Osteoblast (primary cell): Measurements from ENCODE around the gene ZNF563. TPM values are rescaled to one million over a fixed set of nuclear protein-coding genes. Genes with fewer than 3 reads are reported as not detected.

ENCODE experiments used
- DNase-seq: peaks from one replicate; pipeline ENCODE4 v3.0.0; 2011; ENCODE audit warnings: low spot score, mixed read lengths; ENCODE audit not compliant: insufficient read length; ENCODE audit errors: missing footprints
- H2AFZ ChIP-seq: 2 replicates; pipeline ENCODE4 v1.6.0; 2011; ENCODE audit warnings: mild to moderate bottlenecking, low read length
- H3K27ac ChIP-seq: 2 replicates; pipeline ENCODE4 v1.5.1; 2011; ENCODE audit warnings: mild to moderate bottlenecking, low read depth, low read length, moderate library complexity
- H3K27me3 ChIP-seq: 2 replicates; pipeline ENCODE4 v1.6.0; 2012; ENCODE audit warnings: mild to moderate bottlenecking, control low read depth, inconsistent platforms, low read length, moderate library complexity; ENCODE audit not compliant: insufficient read depth
- H3K36me3 ChIP-seq: 2 replicates; pipeline ENCODE4 v1.5.1; 2011; ENCODE audit warnings: mild to moderate bottlenecking, low read length, control low read depth, moderate library complexity; ENCODE audit not compliant: insufficient read depth
- H3K4me1 ChIP-seq: 2 replicates; pipeline ENCODE4 v1.5.1; 2011; ENCODE audit warnings: mild to moderate bottlenecking, low read length, control low read depth, moderate library complexity; ENCODE audit not compliant: insufficient read depth
- H3K4me2 ChIP-seq: 2 replicates; pipeline ENCODE4 v1.6.0; 2011; ENCODE audit warnings: mild to moderate bottlenecking, low read length; ENCODE audit not compliant: insufficient read depth
- H3K4me3 ChIP-seq: fragments of 200-600 bp; sonication (generic); 3 replicates; pipeline ENCODE4 v1.5.1; 2012; ENCODE audit warnings: mild to moderate bottlenecking, low read length, inconsistent platforms; ENCODE audit not compliant: insufficient read depth
- H3K79me2 ChIP-seq: 2 replicates; pipeline ENCODE4 v1.6.0; 2012; ENCODE audit warnings: mild to moderate bottlenecking, low read length, control low read depth, inconsistent platforms; ENCODE audit not compliant: insufficient read depth
- H3K9me3 ChIP-seq: 2 replicates; pipeline ENCODE4 v1.5.1; 2011; ENCODE audit warnings: low read depth, low read length, control low read depth
- H4K20me1 ChIP-seq: 2 replicates; pipeline ENCODE4 v1.6.0; 2012; ENCODE audit warnings: mild to moderate bottlenecking, low read length, control low read depth; ENCODE audit not compliant: insufficient read depth
- CTCF ChIP-seq: IDR thresholded peaks from 2 replicates; pipeline ENCODE4 v1.5.1; 2011; ENCODE audit warnings: mild to moderate bottlenecking, low read depth, low read length, moderate library complexity; ENCODE audit errors: extremely low read depth
- total RNA-seq: library from RNA; depleted of rRNA; stranded (reverse); fragments of >200 nt; gene quantifications from 2 replicates; pipeline ENCODE4 v1.2.3, GENCODE V29; 2012

ZNF563 gene
- total RNA-seq, 1 donor = 4.3 TPM

GRCh38 chr19:12294249-12295158, 38.9 kb downstream of the ZNF563 start, which contains the start of gene ZNF44:
ZNF44 (minus strand) TSS chr19:12294883; CDS start chr19:12294694, 189 bp downstream.
- Histone ChIP-seq H3K4me1 (peaks cover 8% of the 10 kb centered on the region), H2AFZ (peak within 1 kb of the TSS; percentile 97), H3K4me2 (peak within 1 kb of the TSS; percentile 95), H3K79me2 (peaks cover 49% of the 10 kb centered on the region), H3K36me3 (peaks cover 8% of the 10 kb centered on the region), H3K27ac (peak within 1 kb of the TSS; percentile 93), H3K9me3 (no peaks in the 10 kb centered on the region), H3K27me3 (no peaks in the 10 kb centered on the region), H4K20me1 (peaks cover 7% of the 10 kb centered on the region), H3K4me3 (peak within 1 kb of the TSS; percentile 97)
- no peak for TF ChIP-seq CTCF
- peak; percentile 98 for DNase-seq

DNA sequence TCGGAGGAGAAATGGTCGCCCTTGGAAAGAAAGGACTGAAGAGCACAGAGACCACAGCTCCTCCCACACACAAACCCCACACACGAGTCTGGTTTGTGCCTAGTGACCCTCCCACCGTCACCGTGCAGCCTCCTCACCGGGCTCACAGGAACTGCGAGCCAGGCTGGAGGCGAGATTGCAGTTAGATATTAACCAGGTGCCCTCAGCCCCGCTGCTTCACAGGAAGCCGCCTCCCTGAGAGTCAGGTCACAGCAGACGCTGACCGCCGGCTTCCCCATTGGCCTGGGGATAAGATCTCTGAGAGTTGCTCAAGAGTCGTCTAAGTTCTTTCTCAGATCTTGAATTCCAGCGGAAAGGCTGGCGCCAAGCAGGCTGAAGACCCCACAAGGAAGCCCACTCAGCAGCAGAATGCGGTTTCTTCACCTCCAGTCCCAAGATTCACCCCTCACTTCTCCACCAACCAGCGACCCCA, 39.6 kb downstream of the ZNF563 start:
- Histone ChIP-seq H3K27ac (peak overlapping the region; percentile 93), H3K4me2 (peak overlapping the region; percentile 95), H2AFZ (peak overlapping the region; percentile 97), H3K27me3 (no peaks in the 10 kb centered on the region), H3K4me3 (peak overlapping the region; percentile 97), H4K20me1 (peaks cover 10% of the 10 kb centered on the region), H3K79me2 (peaks cover 52% of the 10 kb centered on the region), H3K9me3 (no peaks in the 10 kb centered on the region), H3K4me1 (peaks cover 14% of the 10 kb centered on the region), H3K36me3 (peaks cover 8% of the 10 kb centered on the region)
- no peak for TF ChIP-seq CTCF
- DNase-seq = peak; percentile 71

GRCh38 chr19:12289790-12290065, 43.7 kb downstream of the ZNF563 start:
- Histone ChIP-seq H3K36me3 (peaks cover 8% of the 10 kb centered on the region), H3K27me3 (no peaks in the 10 kb centered on the region), H3K4me2 (no peak overlapping the region), H4K20me1 (peaks cover 11% of the 10 kb centered on the region), H3K4me3 (no peak overlapping the region), H3K79me2 (peaks cover 86% of the 10 kb centered on the region), H3K27ac (no peak overlapping the region), H2AFZ (no peak overlapping the region), H3K9me3 (no peaks in the 10 kb centered on the region), H3K4me1 (peaks cover 13% of the 10 kb centered on the region)
- TF ChIP-seq CTCF = no peak
- no peak for DNase-seq

- TF ChIP-seq CTCF = no peak
- Histone ChIP-seq H3K27ac (no peak overlapping the region), H3K4me1 (peaks cover 7% of the 10 kb centered on the region), H3K9me3 (no peaks in the 10 kb centered on the region), H2AFZ (no peak overlapping the region), H4K20me1 (peaks cover 8% of the 10 kb centered on the region), H3K36me3 (peaks cover 8% of the 10 kb centered on the region), H3K79me2 (peaks cover 86% of the 10 kb centered on the region), H3K27me3 (no peaks in the 10 kb centered on the region), H3K4me3 (no peak overlapping the region), H3K4me2 (no peak overlapping the region)
- DNase-seq = no peak
Measured at GRCh38 chr19:12287958-12288500, 45.4 kb downstream of the ZNF563 start.
